ENCODE results near the gene EXOC4. TPM values are rescaled to one million over a fixed set of nuclear protein-coding genes. Genes with fewer than 3 reads are reported as not detected.

Gene EXOC4
- total RNA-seq, 1 experiment from 2014 or later: 71.0 TPM

GRCh38 chr7:133633055-133633454 lies 380.2 kb downstream of the EXOC4 start:
- H3K4me1 ChIP-seq (ENCODE audit: control insufficient read depth, insufficient read depth, low read length): no peaks in the 10 kb centered on the region
- no peaks in the 10 kb centered on the region for H3K27me3 ChIP-seq (ENCODE audit: control insufficient read depth, insufficient read depth, low read length)
- no peaks in the 10 kb centered on the region for H3K9me3 ChIP-seq (ENCODE audit: control insufficient read depth, insufficient read depth, low read depth, low read length)
- BruUV-seq (replicated peaks): no TSS peak
- in situ Hi-C loops (cut with HindIII; ENCODE audit: low pct_unique_long_range_greater_than_20kb, low sequenced_read_pairs) (no loop called here), intact Hi-C loops (cut with micrococcal nuclease; ENCODE audit: unreplicated experiment) (no loop called here)
- ChIA-PET CTCF (no interaction called here), POLR2A (no interaction called here)
- no peak for ATAC-seq
- no peak for DNase-seq (ENCODE audit: low read depth, low spot score)
- no peak overlapping the region for H3K4me3 ChIP-seq (ENCODE audit: low read depth in 2 of 2, low read length in 2 of 2)
- H3K36me3 ChIP-seq (ENCODE audit: control insufficient read depth, insufficient read depth, low read length): no peaks in the 10 kb centered on the region
- TF ChIP-seq REST (IDR thresholded peaks at IDR 0.05; ENCODE audit: insufficient read depth in 1 of 2, low read depth in 2 of 2, low read length in 1 of 2) (no peak), CTCF (IDR thresholded peaks at IDR 0.05) (no peak), TCF7L2 (IDR thresholded peaks at IDR 0.05; ENCODE audit: low read depth, low read length) (no peak), POLR2AphosphoS5 (IDR thresholded peaks at IDR 0.05; ENCODE audit: low read depth, low read length) (no peak), SIN3A (IDR thresholded peaks at IDR 0.05; ENCODE audit: borderline replicate concordance, insufficient read depth, low read depth, low read length) (no peak)
- no peak overlapping the region for H3K27ac ChIP-seq (ENCODE audit: low read length)

DNA sequence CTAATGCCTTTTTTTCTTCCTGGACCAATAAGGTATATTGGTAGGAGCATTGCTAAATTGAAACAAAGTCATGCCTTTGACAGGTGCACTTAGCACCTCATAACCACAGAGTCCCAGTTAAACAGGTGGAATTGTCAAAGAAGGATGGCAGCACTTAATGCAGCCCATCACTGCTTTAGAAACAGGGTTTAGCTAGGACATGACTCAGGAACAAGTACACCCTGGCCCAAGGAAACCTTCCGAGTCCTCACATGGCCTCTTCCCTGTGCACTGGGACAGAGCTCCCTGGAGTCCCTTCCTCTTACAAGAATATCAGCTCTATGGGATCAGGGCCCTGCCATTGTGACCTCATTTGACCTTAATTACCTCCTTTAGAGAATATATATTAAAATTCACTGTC lies 382.7 kb downstream of the EXOC4 start:
- ChIA-PET POLR2A (no interaction called here), CTCF (no interaction called here)
- ATAC-seq (no peak), DNase-seq (ENCODE audit: low read depth, low spot score) (no peak)
- Histone ChIP-seq H3K9me3 (ENCODE audit: control insufficient read depth, insufficient read depth, low read depth, low read length) (no peaks in the 10 kb centered on the region), H3K36me3 (ENCODE audit: control insufficient read depth, insufficient read depth, low read length) (no peaks in the 10 kb centered on the region), H3K4me3 (ENCODE audit: low read depth in 2 of 2, low read length in 2 of 2) (no peak overlapping the region), H3K27me3 (ENCODE audit: control insufficient read depth, insufficient read depth, low read length) (no peaks in the 10 kb centered on the region), H3K27ac (ENCODE audit: low read length) (no peak overlapping the region), H3K4me1 (ENCODE audit: control insufficient read depth, insufficient read depth, low read length) (no peaks in the 10 kb centered on the region)
- BruUV-seq (replicated peaks): no TSS peak
- in situ Hi-C loops (cut with HindIII; ENCODE audit: low pct_unique_long_range_greater_than_20kb, low sequenced_read_pairs): no loop called here
- intact Hi-C loops (cut with micrococcal nuclease; ENCODE audit: unreplicated experiment): no loop called here
- no peak for TF ChIP-seq SIN3A (IDR thresholded peaks at IDR 0.05; ENCODE audit: borderline replicate concordance, insufficient read depth, low read depth, low read length)
- TF ChIP-seq POLR2AphosphoS5 (IDR thresholded peaks at IDR 0.05; ENCODE audit: low read depth, low read length): no peak
- no peak for TF ChIP-seq CTCF (IDR thresholded peaks at IDR 0.05)
- no peak for TF ChIP-seq TCF7L2 (IDR thresholded peaks at IDR 0.05; ENCODE audit: low read depth, low read length)
- no peak for TF ChIP-seq REST (IDR thresholded peaks at IDR 0.05; ENCODE audit: insufficient read depth in 1 of 2, low read depth in 2 of 2, low read length in 1 of 2)

All from Panc1 (cell line).